Stimulated activated CD4-positive, alpha-beta T cell treated with anti-CD3 and anti-CD28 coated beads, Interleukin-15, amount 100 ng/mL, for 48 hours (primary cell): Measurements from ENCODE around the gene ADGRD2.

ENCODE experiments used
- DNase-seq, 2 donors: peaks; one replicate each; pipeline ENCODE4 v3.0.0-alpha.2; 2020; ENCODE audit warnings: low read depth in 2 of 2

The ADGRD2 gene

DNA sequence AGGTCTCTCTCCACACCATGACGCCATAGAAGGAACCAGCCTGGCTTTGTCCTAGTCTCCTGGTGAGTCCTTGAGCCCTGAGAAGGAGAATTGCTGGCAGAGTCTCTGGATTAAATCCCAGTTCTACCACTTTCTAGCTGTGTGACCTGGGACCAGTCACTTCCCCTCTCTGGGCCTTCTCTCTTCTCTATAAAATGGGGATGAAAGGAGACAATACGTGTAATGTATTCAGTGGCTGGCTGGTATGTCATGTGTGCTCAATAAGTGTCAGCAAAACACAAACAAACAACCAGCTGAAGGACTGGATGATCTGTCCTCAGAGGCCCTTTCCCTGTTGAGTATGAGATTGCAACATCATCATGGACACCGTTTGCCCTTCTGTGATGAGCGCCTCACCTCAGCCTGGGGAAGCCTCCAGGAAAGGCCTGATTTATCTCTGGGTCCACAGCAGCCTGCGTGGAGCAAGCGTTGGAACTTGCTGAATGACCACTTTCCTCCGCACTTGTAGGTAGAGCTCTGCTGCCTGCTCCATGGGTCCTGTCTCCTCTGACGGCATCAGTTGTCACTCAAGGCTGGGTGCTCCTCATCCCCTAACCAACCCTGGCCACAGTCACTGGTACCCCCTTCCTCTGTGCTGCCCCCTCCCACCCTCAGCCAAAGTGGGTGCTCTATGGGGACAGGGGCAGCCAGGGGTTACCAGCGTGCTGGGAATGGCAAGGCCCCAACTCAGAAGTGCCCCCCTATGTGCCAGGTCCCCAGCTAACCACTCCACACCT lies 60.6 kb downstream of the ADGRD2 start:
- no peak for DNase-seq

DNA sequence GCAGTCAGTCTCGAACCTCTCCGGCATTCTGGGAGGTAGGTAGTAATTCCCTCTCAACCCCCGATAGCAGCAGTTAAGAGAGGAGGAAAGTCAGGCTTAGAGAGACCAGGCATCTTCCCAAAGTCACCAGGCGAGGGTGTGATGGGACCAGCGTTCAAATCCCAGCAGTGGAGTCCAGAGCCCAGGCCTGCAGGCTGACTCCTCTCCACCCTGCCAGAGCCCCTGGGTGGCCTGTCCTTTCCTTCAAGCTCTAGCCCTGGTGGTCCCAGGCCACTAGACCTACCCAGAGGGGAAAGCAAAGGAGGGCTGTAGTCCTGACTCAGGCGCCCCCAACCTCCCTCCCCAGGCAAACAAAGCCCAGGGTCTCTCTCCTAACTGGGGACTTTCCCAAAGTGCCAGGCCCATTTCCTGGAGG lies 61.2 kb downstream of the ADGRD2 start:
- no peak for DNase-seq

DNA sequence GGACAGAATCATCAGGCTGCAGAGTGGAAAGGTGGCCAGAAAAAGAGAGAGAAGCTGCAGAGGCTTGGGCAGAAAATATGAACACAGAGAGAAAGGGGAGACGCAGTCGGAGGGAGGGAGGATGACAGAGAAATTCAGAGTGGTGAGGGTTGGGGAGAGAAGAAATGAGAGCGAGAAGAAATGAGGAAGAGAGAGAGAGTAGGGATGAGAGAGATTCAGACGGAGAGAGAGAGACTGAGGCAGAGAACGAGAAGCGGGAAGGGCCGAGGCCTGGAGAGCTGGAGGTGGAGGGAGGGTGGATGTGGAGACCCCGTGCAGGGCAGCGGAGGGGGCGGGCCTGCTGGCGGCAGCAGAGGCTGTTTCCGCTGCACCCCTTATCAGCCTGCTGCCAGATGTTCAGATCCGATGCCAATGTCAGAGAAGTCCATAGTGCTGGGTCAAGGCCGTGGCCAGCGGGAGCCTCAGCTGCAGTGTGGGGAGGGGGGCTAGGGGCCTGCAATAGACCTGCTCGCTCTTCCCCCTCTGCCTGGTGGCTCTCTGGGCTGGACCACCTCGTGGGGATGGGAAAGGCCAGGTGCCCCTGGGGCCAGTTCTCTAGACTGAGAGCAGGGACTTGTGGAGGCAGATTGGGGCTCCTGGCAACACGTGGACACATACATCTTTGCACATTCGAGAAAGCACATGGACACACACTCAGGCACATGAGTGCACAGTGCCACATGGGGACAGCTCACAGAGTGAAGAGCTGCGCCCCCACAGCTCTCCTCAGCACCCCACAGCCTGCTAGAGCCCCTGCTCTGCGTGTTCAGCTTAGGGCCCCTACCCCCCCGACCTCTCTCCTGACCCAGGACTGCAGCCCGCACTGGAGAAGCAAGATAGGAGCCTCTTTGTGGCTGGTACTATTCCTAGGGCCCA lies 61.9 kb downstream of the ADGRD2 start:
- DNase-seq, result no peak

DNA sequence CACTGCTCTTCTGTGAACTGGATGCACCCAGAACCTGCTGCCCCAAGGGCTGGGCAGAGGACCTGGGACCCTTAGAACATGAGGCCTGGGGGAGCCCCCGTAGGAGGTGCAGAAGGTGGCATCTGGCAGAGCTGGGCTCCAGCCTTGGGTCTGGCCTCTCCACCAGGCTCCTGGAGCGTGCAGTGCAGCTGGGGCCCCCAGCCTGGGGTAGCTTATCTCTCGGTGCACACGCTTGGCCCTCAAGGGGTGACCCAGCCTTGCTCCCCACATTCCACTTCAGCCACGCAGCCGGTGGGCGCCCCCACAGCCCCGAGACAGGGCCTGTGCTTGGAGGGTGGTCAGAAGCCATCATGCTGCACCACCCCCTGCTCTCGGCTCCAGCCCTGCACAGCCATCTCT lies 62.6 kb downstream of the ADGRD2 start:
- DNase-seq, result no peak

DNA sequence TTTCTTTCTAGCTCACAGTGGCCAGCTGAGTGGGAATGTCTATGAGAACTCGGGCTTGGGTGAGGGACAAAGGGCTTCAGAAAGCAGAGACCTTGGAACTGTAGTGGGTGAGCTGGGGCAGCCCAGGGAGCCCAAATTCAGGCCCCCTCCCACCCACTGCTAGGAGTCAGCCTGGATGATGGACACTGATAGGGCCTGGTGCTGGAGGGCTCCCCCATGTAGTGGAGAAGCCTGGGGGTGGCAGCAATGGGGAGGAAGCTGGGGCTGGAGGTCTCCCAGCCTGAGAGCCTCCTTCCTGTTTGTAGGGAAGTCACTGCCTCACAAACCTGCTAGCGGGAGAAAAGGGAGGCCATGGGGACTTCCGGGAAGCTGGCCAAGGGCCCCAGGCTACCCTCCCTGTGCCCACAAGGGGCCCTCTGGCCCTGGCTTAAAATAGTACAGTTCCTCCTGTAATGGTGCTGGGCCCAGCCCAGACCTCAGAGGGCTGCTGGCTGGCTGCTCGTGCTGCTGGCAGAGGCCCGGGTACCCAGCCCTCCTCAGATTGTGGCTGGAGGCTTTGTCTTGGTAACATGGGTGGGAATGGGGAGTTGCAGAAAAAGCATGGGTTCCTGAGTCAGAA lies 63.2 kb downstream of the ADGRD2 start:
- DNase-seq, result no peak

DNA sequence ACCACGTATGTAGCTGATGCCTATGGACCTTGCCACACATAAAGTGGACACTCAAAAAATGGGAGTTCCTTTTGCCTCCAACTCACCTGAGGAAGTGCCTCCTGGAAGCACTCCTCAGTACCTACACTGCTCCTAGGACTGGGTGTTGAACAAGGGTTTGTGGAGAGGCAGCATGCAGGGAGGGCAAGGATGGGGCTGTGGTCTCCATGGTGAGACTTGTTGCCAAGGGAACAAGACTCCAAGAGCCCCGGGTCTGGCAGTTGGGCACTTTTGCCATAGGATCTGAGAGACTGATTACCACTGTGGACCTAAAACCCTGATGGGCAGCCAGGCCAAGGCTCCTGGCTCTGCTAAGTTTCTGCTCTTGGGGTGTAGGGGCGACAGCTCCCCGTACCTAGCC lies 63.9 kb downstream of the ADGRD2 start:
- DNase-seq, result no peak

DNA sequence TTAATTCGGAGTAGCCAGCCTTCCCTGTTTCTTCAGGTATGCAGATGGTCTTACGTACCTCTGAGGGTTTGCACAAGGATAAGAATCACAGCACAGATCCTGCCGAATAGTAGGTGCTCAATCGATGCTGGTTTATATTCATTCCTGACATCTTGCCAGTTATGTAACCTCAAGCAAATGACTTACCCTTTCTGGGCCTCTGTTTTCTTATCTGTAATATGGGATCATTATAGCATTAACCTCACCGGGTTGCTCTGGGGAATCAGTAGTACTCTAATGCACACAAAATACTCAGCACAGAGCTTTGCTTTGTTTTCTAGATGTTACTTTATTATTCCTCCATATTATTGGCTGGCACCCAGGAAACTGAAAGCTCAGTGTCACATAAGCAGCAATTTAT lies 64.6 kb downstream of the ADGRD2 start:
- DNase-seq, result no peak

DNA sequence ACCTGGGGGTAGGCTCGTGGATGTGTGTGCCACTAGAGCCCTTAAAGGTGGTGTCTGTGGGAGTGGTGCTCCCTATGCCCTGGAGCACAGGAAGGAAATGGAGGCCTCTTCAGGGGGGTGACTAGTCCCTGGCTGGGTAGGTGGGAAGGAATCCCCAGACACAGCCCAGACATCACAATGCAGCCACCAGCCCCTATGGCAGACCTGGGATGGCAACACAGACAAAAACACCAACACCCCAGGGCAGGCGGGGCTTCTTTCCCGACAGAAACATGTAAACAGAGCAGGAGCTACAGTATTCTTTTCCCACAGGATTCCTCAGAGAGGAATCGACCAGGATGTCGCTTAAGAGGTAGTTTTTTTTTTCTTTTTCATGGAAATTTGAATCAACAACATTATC lies 67.3 kb downstream of the ADGRD2 start:
- DNase-seq, result no peak

DNA sequence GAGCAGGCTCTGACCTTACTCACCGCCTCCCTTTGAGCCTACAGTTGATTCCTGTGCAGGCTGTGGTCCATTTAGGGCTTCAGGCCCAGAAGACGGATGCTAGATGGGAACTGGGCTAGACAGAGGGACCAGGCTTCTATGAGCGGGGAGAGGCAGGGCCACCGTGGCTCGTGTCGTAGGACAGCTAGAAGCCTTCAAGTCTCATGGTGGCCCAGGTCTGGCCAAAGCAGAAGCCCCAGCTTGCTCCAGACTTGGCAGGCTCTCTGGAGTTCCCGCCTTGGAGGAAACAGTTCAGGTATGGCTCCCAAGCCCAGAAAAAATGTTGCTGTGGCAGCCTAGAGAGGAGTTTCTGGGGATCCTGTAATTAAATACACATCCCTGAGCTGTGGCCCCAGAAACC lies 67.9 kb downstream of the ADGRD2 start:
- DNase-seq, result no peak

DNA sequence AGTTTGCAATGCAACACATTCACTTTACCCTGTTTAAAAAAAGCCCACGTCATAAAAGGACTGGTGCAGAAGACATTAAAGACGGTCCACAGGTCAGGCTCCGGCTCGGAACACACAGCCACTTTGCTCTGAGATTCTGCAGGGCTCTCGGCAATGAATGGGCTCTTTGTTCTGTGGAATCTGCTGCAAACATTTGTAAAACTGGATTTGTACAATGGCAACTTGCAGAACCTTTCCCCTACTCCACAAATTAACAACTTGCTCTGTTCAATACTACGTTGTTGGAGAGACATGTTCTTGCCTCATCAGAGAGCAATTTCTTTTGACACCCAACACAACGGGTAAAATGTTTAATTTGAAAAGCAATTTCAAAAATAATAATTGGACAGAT lies 70.0 kb downstream of the ADGRD2 start:
- no peak for DNase-seq

DNA sequence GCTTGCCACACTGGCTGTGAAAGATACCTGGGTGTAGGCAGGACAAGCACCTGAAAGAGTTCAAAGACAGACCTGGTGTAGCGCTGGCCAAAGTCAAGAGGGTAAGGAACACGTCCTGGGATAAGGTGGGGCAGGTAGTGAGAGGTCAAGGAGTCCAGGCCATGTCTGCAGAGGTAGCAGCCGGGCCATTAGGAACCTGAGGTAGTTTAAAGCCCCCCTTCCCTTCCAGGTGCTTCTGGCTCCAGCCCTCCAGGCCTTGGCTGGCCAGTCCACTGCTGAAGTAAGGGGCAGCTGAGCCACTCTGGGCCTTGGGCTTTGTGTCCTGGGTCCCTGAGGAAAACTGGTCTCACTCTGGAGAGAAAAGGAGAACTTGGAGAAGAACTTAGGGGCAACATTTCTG lies 70.9 kb downstream of the ADGRD2 start:
- DNase-seq, result no peak

DNA sequence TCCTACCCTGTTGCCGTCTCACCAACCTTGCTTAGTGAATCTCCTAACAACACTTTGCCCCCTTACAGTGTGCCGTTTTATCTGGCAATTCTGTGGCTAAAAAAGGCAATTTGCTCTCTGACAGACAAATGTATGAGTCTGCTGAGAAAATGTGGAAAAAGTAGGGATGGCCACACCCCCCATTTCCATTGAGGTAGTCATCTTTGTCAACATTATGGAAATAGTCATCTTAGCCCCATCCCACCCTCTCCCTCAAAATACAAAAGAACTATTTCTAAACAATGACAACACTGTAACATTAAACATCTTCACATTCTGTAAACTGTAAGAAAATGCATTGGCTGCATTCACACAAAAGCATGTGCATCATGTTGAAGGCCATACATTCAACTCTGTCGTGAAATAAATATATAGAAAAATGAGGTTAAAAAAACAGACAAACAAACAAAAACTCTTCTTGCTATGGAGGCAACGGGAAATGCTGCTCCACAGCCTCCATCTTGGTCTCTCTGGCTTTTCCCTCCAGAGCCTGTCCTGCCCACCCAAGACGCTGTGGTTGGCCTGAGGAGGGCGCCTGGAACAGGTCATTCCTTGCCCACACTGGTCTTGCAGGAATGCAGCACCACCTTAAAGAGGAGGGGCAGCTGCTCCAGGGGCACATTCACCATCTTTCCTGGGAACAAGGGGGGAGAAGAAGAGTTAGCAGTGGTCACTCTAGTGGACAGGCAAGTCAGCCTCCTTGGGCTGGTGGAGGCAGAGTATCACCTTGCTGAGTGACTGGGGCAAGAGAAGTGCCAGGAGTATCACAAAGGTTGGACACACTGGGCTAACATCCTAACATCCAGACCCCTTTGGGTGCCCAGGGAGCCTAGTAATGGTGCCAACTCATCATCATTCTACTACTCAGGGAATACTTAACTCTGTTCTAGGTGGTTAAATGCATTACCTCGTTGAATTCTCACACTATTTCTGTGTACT lies 72.2 kb downstream of the ADGRD2 start:
- no peak for DNase-seq

DNA sequence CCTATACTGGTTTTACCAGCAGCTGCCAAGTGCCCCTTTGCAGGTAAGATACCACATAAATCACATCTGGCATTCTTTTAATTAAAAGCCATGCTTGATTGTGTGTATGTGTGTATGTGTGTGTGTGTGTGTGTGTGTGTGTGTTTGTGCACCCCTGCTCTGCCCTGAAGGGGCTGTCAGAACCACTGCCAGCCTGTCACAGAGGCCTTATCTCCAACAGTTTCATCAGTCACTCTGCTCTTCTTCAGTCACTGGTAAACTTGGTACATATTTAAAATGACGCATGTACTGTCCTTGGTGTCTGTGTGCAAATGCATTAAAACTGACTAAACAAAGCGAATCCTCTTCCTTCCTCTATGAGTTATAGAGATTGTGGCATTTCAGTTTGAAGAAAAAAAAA lies 75.9 kb downstream of the ADGRD2 start:
- no peak for DNase-seq

DNA sequence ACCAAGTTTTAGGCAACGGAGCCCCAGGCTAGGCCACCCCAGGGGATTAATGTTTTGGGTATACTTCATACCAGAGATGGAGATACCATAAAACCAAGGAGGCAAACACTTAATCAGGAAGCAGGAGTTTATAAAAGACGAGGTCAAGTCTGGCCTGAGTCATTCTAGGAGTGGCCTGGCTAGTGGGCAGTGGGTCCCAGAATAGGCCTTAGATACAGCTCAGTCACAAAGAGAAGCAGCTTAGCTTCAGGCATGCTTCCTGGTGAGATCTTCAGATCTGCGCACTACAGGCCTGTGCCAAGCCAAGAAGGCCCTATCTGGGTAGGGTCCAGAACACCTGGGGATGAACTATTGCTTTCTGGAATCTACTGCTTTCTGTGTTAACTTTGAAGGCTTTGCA lies 77.5 kb downstream of the ADGRD2 start:
- DNase-seq, result no peak
